Fibroblast of upper back skin (primary cell): ENCODE measurements around the gene CCNYL1.
A peak's percentile ranks its signal among the peaks of the same experiment; 100 is the strongest.

Experiments
- DNase-seq: peaks from one replicate; pipeline ENCODE4 v3.0.0-alpha.2; 2013

Gene CCNYL1

GRCh38 chr2:207767461-207768167 is 56.2 kb downstream of the CCNYL1 start:
- DNase-seq, result peak; percentile 26

GRCh38 chr2:207768168-207768865 is 56.9 kb downstream of the CCNYL1 start:
- no peak for DNase-seq

- DNase-seq, result no peak
These were observed 57.6 kb downstream of the CCNYL1 start for GRCh38 chr2:207768866-207769596.

GRCh38 chr2:207770602-207771404 is 59.4 kb downstream of the CCNYL1 start:
- no peak for DNase-seq

- DNase-seq, result no peak
These were observed 60.0 kb downstream of the CCNYL1 start for GRCh38 chr2:207771421-207771820.

- no peak for DNase-seq
These were observed 60.8 kb downstream of the CCNYL1 start for GRCh38 chr2:207772081-207772843.

- no peak for DNase-seq
These were observed 61.4 kb downstream of the CCNYL1 start for GRCh38 chr2:207772844-207773205.

- DNase-seq, result no peak
These were observed 64.0 kb downstream of the CCNYL1 start for GRCh38 chr2:207775473-207775872.

GRCh38 chr2:207777124-207777523 is 65.7 kb downstream of the CCNYL1 start:
- no peak for DNase-seq

GRCh38 chr2:207778298-207778882 is 67.0 kb downstream of the CCNYL1 start:
- DNase-seq, result no peak

GRCh38 chr2:207779523-207779922 is 68.1 kb downstream of the CCNYL1 start:
- DNase-seq, result no peak

GRCh38 chr2:207782238-207783030 is 71.0 kb downstream of the CCNYL1 start:
- DNase-seq, result no peak

GRCh38 chr2:207783514-207783913 is 72.1 kb downstream of the CCNYL1 start:
- DNase-seq, result no peak

- DNase-seq, result no peak
These were observed 73.5 kb downstream of the CCNYL1 start for GRCh38 chr2:207784898-207785297.

- DNase-seq, result no peak
These were observed 75.6 kb downstream of the CCNYL1 start for GRCh38 chr2:207787017-207787416.

- no peak for DNase-seq
These were observed 76.4 kb downstream of the CCNYL1 start for GRCh38 chr2:207787800-207788199.

GRCh38 chr2:207790898-207791297 is 79.5 kb downstream of the CCNYL1 start:
- DNase-seq, result no peak

- DNase-seq, result no peak
These were observed 80.3 kb downstream of the CCNYL1 start for GRCh38 chr2:207791579-207792243.

- DNase-seq, result peak; percentile 78
These were observed 80.9 kb downstream of the CCNYL1 start for GRCh38 chr2:207792244-207792785.
